HG03135 (cell line): ENCODE data around the gene SCGB1C1.

Source experiments
- ATAC-seq: cut with Tn5 transposase; IDR thresholded peaks from one replicate; pipeline ENCODE4 v1.9.1; 2021; ENCODE audit warnings: mild to moderate bottlenecking, moderate library complexity; ENCODE audit not compliant: unreplicated experiment

Gene SCGB1C1

GRCh38 chr11:204587-205109 lies 11.8 kb downstream of the SCGB1C1 start:
- no peak for ATAC-seq

- ATAC-seq = no peak
These were observed 12.5 kb downstream of the SCGB1C1 start for GRCh38 chr11:205221-206001.

- no peak for ATAC-seq
These were observed 13.1 kb downstream of the SCGB1C1 start for GRCh38 chr11:206002-206384.

GRCh38 chr11:206526-207207 lies 13.8 kb downstream of the SCGB1C1 start:
- ATAC-seq = peak; percentile 2

- ATAC-seq = peak; percentile 80
These were observed 14.5 kb downstream of the SCGB1C1 start, which contains the start of the genes BET1L and RIC8A for GRCh38 chr11:207208-207862. Gene BET1L, minus strand, starts transcription at chr11:207399. Its CDS starts 78 bp downstream, at chr11:207321. Gene RIC8A, plus strand, starts transcription at chr11:207708. Its CDS starts 1,147 bp downstream, at chr11:208855.

GRCh38 chr11:207863-208180 lies 14.9 kb downstream of the SCGB1C1 start:
- peak; percentile 5 for ATAC-seq

- ATAC-seq = peak; percentile 35
These were observed 15.5 kb downstream of the SCGB1C1 start for GRCh38 chr11:208181-208916.

- ATAC-seq = no peak
These were observed 16.0 kb downstream of the SCGB1C1 start for GRCh38 chr11:208917-209260.

GRCh38 chr11:209275-210121 lies 16.6 kb downstream of the SCGB1C1 start:
- ATAC-seq = no peak

GRCh38 chr11:210122-210802 lies 17.4 kb downstream of the SCGB1C1 start:
- ATAC-seq = no peak

GRCh38 chr11:210803-211180 lies 17.9 kb downstream of the SCGB1C1 start:
- no peak for ATAC-seq

GRCh38 chr11:211295-211694 lies 18.4 kb downstream of the SCGB1C1 start:
- ATAC-seq = no peak

- ATAC-seq = no peak
These were observed 18.9 kb downstream of the SCGB1C1 start for GRCh38 chr11:211741-212140.

- no peak for ATAC-seq
These were observed 19.5 kb downstream of the SCGB1C1 start for GRCh38 chr11:212150-213100.

GRCh38 chr11:213111-213510 lies 20.2 kb downstream of the SCGB1C1 start:
- no peak for ATAC-seq

- no peak for ATAC-seq
These were observed 21.2 kb downstream of the SCGB1C1 start for GRCh38 chr11:214083-214482.

GRCh38 chr11:215581-216037 lies 22.7 kb downstream of the SCGB1C1 start:
- ATAC-seq = no peak
